WTC11 (cell line): ENCODE results near the gene EIF4E. TPM values are rescaled to one million over a fixed set of nuclear protein-coding genes. Genes with fewer than 3 reads are reported as not detected.
A peak's percentile ranks its signal among the peaks of the same experiment; 100 is the strongest.

Experiments
- AFF4 ChIP-seq: sonication (generic); formaldehyde crosslinking; IDR thresholded peaks from 2 replicates; pipeline ENCODE4 v1.8.1; 2023; ENCODE audit warnings: mild to moderate bottlenecking, missing genetic modification reagents, borderline replicate concordance
- ATF2 ChIP-seq: sonication (generic); formaldehyde crosslinking; IDR thresholded peaks from 2 replicates; pipeline ENCODE4 v1.8.1; 2022; ENCODE audit warnings: low read depth, missing genetic modification reagents, borderline replicate concordance
- CREB1 ChIP-seq: sonication (generic); formaldehyde crosslinking; IDR thresholded peaks from 2 replicates; pipeline ENCODE4 v1.8.0; 2023; ENCODE audit warnings: mild to moderate bottlenecking, missing genetic modification reagents
- FOXP1 ChIP-seq: sonication (generic); formaldehyde crosslinking; IDR thresholded peaks from 2 replicates; pipeline ENCODE4 v1.8.0; 2022; ENCODE audit warnings: missing genetic modification reagents, mild to moderate bottlenecking, moderate library complexity, borderline replicate concordance
- KAT7 ChIP-seq: sonication (generic); formaldehyde crosslinking; IDR thresholded peaks from 2 replicates; pipeline ENCODE4 v1.8.1; 2023; ENCODE audit warnings: missing genetic modification reagents, mild to moderate bottlenecking, borderline replicate concordance
- NFE2L1 ChIP-seq: sonication (generic); formaldehyde crosslinking; IDR thresholded peaks from 2 replicates; pipeline ENCODE4 v1.8.1; 2023; ENCODE audit warnings: missing genetic modification reagents
- NFYB ChIP-seq: sonication (generic); formaldehyde crosslinking; conservative IDR thresholded peaks from 2 replicates; pipeline ENCODE4 v1.8.0; 2022; ENCODE audit warnings: low read depth, missing genetic modification reagents
- NR2C2 ChIP-seq: sonication (generic); formaldehyde crosslinking; IDR thresholded peaks from 2 replicates; pipeline ENCODE4 v1.8.0; 2022; ENCODE audit warnings: mild to moderate bottlenecking, missing genetic modification reagents
- SMAD3 ChIP-seq: sonication (generic); formaldehyde crosslinking; IDR thresholded peaks from 2 replicates; pipeline ENCODE4 v1.8.0; 2022; ENCODE audit warnings: missing genetic modification reagents, mild to moderate bottlenecking, borderline replicate concordance
- SOX15 ChIP-seq: fragments of 250-450 bp; sonication (Bioruptor Pico); IDR thresholded peaks from 2 replicates; pipeline ENCODE4 v1.9.0; 2021; ENCODE audit warnings: mild to moderate bottlenecking
- USF1 ChIP-seq: sonication (generic); formaldehyde crosslinking; IDR thresholded peaks from 2 replicates; pipeline ENCODE4 v1.8.0; 2022; ENCODE audit warnings: mild to moderate bottlenecking, missing genetic modification reagents
- ZBTB21 ChIP-seq: sonication (generic); formaldehyde crosslinking; IDR thresholded peaks from 2 replicates; pipeline ENCODE4 v1.8.1; 2023; ENCODE audit warnings: mild to moderate bottlenecking, missing genetic modification reagents, borderline replicate concordance
- ZNF219 ChIP-seq: sonication (generic); formaldehyde crosslinking; IDR thresholded peaks from 2 replicates; pipeline ENCODE4 v1.8.0; 2023; ENCODE audit warnings: missing genetic modification reagents, mild to moderate bottlenecking, borderline replicate concordance
- ZNF281 ChIP-seq: sonication (generic); formaldehyde crosslinking; IDR thresholded peaks from 2 replicates; pipeline ENCODE4 v1.8.0; 2023; ENCODE audit warnings: mild to moderate bottlenecking, missing genetic modification reagents
- ZNF317 ChIP-seq: sonication (generic); formaldehyde crosslinking; IDR thresholded peaks from 2 replicates; pipeline ENCODE4 v1.8.1; 2023; ENCODE audit warnings: low read depth, mild to moderate bottlenecking, moderate library complexity, missing genetic modification reagents, borderline replicate concordance
- ZNF532 ChIP-seq: fragments of 250-450 bp; sonication (Bioruptor Pico); IDR thresholded peaks from 2 replicates; pipeline ENCODE4 v1.9.0; 2021; ENCODE audit warnings: mild to moderate bottlenecking, borderline replicate concordance
- ZNF671 ChIP-seq: fragments of 250-450 bp; sonication (Bioruptor Pico); IDR thresholded peaks from 2 replicates; pipeline ENCODE4 v1.8.0; 2021; ENCODE audit warnings: mild to moderate bottlenecking
- total RNA-seq: library from RNA; stranded (reverse); gene quantifications from 3 replicates; pipeline ENCODE4 v1.2.3, GENCODE V29; 2021
- TF ChIP-seq, protein P1 (sequence below): sonication (generic); formaldehyde crosslinking; IDR thresholded peaks from 2 replicates; pipeline ENCODE4 v1.8.0; 2022; ENCODE audit warnings: mild to moderate bottlenecking, missing genetic modification reagents
- TF ChIP-seq, protein P2 (sequence below): fragments of 250-450 bp; sonication (Bioruptor Pico); IDR thresholded peaks from 2 replicates; pipeline ENCODE4 v1.9.0; 2021; ENCODE audit warnings: moderate library complexity, mild to moderate bottlenecking, inconsistent platforms, borderline replicate concordance
- TF ChIP-seq, protein P3 (sequence below): sonication (generic); formaldehyde crosslinking; IDR thresholded peaks from 2 replicates; pipeline ENCODE4 v1.8.1; 2023; ENCODE audit warnings: mild to moderate bottlenecking, missing genetic modification reagents, moderate library complexity

The EIF4E gene
- total RNA-seq, 1 experiment from 2014 or later, result 174 TPM

- TF ChIP-seq USF1 (CRISPR knock-in tag) (no peak), KAT7 (CRISPR knock-in tag) (no peak), CREB1 (CRISPR knock-in tag) (no peak), NFYB (CRISPR knock-in tag) (no peak), AFF4 (no peak), SMAD3 (no peak), ZBTB21 (CRISPR knock-in tag) (no peak), SOX15 (CRISPR knock-in tag) (no peak), ATF2 (no peak), NFE2L1 (no peak; the same call in 1 of the 2 replicates), ZNF281 (CRISPR knock-in tag) (no peak), NR2C2 (no peak), ZNF317 (CRISPR knock-in tag) (no peak), ZNF219 (no peak), FOXP1 (no peak), ZNF532 (CRISPR knock-in tag) (no peak), ZNF671 (CRISPR knock-in tag) (no peak)
- TF ChIP-seq, protein P1, sequence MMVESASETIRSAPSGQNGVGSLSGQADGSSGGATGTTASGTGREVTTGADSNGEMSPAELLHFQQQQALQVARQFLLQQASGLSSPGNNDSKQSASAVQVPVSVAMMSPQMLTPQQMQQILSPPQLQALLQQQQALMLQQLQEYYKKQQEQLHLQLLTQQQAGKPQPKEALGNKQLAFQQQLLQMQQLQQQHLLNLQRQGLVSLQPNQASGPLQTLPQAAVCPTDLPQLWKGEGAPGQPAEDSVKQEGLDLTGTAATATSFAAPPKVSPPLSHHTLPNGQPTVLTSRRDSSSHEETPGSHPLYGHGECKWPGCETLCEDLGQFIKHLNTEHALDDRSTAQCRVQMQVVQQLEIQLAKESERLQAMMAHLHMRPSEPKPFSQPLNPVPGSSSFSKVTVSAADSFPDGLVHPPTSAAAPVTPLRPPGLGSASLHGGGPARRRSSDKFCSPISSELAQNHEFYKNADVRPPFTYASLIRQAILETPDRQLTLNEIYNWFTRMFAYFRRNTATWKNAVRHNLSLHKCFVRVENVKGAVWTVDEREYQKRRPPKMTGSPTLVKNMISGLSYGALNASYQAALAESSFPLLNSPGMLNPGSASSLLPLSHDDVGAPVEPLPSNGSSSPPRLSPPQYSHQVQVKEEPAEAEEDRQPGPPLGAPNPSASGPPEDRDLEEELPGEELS (CRISPR knock-in tag), result 0 out of 2 replicates have a peak, but pooled peaks have one; percentile 8
- TF ChIP-seq, protein P2, sequence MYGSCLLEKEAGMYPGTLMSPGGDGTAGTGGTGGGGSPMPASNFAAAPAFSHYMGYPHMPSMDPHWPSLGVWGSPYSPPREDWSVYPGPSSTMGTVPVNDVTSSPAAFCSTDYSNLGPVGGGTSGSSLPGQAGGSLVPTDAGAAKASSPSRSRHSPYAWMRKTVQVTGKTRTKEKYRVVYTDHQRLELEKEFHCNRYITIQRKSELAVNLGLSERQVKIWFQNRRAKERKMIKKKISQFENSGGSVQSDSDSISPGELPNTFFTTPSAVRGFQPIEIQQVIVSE, result no peak
- TF ChIP-seq, protein P3, sequence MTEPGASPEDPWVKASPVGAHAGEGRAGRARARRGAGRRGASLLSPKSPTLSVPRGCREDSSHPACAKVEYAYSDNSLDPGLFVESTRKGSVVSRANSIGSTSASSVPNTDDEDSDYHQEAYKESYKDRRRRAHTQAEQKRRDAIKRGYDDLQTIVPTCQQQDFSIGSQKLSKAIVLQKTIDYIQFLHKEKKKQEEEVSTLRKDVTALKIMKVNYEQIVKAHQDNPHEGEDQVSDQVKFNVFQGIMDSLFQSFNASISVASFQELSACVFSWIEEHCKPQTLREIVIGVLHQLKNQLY (CRISPR knock-in tag), result no peak
These were observed 815 bp downstream of the EIF4E start (continued) for GRCh38 chr4:98928131-98928504.
